RPMI7951 (cell line): Measurements from ENCODE around the gene JAML. TPM values are rescaled to one million over a fixed set of nuclear protein-coding genes. Genes with fewer than 3 reads are reported as not detected.

ENCODE experiments used
- DNase-seq: peaks from one replicate; pipeline ENCODE4 v3.0.0-alpha.2; 2012; ENCODE audit warnings: low read depth
- total RNA-seq: library from RNA; depleted of rRNA; stranded (reverse); fragments of >200 nt; shearing (Covaris generic); gene quantifications from 2 replicates; pipeline ENCODE4 v1.2.3, GENCODE V29; 2014; rRNA removed

Gene JAML
- total RNA-seq, 1 experiment from 2014 or later, result not detected

DNA sequence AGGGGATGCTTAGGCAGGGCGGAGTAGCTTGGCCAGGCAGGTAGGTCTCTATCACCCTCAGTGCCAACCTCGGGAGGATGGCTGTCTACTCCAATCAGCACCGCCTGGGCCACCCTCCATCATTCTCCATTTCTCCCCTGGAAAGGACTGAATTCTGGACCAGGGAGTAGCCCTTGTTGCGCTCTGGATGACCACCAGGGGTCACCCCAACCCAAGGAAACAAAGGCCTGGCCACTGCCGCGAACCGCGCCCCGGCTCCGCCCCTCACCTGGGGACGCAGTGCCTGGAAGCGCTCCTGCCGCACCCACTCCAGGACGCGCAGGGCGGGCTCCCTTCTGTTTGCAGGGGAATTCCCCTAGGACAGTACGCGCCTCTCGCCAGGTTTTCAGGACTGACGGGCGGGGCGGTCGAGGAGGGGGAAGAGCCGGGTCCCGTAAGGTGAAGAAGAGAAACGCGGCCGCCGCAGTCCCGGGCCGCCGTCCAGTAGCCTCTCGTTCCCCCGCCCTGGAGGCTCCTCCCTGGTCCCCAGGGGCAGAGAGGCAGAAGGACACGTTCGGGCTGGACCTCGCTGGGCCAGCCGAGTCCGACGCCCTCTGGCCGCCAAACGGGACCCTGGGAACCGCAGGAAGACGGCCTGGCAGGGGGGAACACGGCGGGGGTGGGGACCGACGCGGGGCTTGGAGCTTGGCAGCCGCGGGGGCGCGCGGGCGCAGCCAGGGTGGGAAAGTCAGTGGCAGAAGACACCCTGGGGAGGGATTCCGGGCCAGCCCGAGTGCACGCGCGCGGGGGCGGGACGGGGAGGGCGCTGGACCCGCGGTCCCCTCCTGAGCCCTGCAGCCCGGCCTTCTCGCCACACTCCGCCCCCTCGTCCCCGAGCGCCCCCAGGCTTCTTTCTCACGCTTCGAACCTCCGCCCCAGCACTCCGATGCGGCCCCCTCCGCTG is 79.3 kb downstream of the JAML start:
- DNase-seq, result peak; percentile 52

GRCh38 chr11:118144301-118145268 is 80.2 kb downstream of the JAML start:
- DNase-seq, result no peak

Other genes with a start within 250 kb of the JAML start
- gene IL10RA, start 238.6 kb downstream of the JAML start, total RNA-seq, result 0.12 TPM in 1 of 2 replicates, not detected in the other
- gene TMPRSS4, start 147.9 kb downstream of the JAML start, total RNA-seq, result not detected in 2 replicates
- not detected in 2 replicates for gene SMIM35, start 138.0 kb downstream of the JAML start, total RNA-seq
- gene SCN4B, start 72.2 kb downstream of the JAML start, total RNA-seq, result 0.10 TPM in 1 of 2 replicates, not detected in the other
- gene SCN2B, start 48.4 kb downstream of the JAML start, total RNA-seq, result not detected in 2 replicates
- 0.68 and 0.72 TPM in 2 replicates for gene MPZL3, start 27.4 kb upstream of the JAML start, total RNA-seq
- gene MPZL2, start 39.3 kb upstream of the JAML start, total RNA-seq, result 0.72 TPM in 1 of 2 replicates, not detected in the other
- not detected in 2 replicates for gene CD3E, start 79.7 kb upstream of the JAML start, total RNA-seq
- not detected in 2 replicates for gene CD3D, start 117.7 kb upstream of the JAML start, total RNA-seq
- not detected in 2 replicates for gene CD3G, start 119.3 kb upstream of the JAML start, total RNA-seq
- 48.6 and 60.2 TPM in 2 replicates for gene UBE4A, start 134.6 kb upstream of the JAML start, total RNA-seq
- 125 and 126 TPM in 2 replicates for gene ATP5MG, start 176.6 kb upstream of the JAML start, total RNA-seq
- gene KMT2A, start 211.5 kb upstream of the JAML start, total RNA-seq, result 18.0 and 21.9 TPM in 2 replicates